GM19351 (cell line): Measurements from ENCODE around the gene VSX1.

Source experiments
- ATAC-seq: cut with Tn5 transposase; IDR thresholded peaks from one replicate; pipeline ENCODE4 v1.9.1; 2021; ENCODE audit warnings: mild to moderate bottlenecking, moderate library complexity; ENCODE audit not compliant: unreplicated experiment

Gene VSX1

DNA sequence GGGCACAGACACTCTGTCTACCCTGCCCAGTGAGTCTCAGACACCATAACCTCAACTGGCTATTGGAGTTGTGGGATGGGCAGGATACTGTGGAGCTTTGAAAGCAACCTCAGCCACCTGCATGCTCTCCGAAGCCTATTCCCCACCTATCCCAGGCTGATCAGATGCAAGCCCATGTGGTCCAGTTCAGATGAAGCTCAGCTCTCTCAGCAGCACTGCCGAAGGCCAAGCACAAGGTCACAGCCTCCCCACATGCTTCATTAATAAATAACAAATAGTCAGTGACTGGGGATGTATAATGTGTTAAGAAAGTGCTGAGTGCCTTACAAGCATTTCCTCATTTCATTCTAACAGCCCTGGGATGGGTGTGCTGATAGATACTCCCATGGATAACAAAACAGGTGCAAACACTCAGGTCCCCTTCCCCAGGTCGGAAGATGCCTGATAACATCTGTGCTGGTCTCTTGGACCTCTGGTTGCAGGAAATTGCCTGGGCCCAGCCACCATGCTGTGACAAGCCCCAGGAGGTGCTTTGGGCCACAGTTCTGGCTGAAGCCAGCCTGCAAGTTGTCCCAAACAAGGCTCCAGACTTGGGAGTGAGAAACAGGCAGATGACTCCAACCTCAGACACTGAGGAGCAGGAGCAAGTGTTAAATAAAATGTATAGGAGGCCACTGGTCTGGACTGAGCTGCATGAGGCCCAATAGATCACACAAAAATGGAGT is 27.7 kb downstream of the VSX1 start:
- ATAC-seq, result no peak

DNA sequence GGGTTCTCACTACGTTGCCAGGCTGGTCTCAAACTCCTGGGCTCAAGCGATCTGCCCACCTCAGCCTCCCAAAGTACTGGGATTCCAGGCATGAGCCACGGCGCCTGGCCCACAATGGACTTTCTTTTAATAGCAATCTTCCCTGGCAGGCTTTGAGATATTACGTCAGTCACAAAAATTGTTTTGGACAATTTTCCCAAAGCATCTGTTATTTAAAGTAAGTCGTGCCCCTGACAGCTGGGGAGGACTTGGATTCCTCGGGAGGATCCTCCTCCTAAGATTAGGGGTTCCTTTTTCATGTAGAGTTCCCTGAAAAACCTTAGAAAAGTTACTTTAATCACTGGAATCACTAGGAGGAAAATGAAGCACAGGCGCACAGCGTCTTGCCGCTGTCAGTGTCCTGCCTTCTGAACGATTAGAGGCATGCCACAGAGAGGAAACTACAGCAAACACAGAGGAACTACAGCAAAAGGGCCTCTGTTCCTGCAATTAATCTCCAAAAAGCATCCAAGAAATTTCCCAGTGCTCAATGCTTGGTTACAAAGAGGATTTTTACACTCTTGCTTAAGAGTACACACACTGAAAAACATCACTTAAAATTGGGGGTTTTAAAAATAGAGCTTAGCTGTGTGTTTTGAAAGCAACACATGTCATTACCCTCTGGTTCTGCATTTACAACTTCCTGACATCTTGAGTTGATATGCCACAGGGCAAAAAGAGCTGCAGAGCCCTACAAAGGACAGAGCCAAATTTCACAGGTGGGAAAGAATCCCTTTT is 28.5 kb downstream of the VSX1 start:
- ATAC-seq, result no peak

DNA sequence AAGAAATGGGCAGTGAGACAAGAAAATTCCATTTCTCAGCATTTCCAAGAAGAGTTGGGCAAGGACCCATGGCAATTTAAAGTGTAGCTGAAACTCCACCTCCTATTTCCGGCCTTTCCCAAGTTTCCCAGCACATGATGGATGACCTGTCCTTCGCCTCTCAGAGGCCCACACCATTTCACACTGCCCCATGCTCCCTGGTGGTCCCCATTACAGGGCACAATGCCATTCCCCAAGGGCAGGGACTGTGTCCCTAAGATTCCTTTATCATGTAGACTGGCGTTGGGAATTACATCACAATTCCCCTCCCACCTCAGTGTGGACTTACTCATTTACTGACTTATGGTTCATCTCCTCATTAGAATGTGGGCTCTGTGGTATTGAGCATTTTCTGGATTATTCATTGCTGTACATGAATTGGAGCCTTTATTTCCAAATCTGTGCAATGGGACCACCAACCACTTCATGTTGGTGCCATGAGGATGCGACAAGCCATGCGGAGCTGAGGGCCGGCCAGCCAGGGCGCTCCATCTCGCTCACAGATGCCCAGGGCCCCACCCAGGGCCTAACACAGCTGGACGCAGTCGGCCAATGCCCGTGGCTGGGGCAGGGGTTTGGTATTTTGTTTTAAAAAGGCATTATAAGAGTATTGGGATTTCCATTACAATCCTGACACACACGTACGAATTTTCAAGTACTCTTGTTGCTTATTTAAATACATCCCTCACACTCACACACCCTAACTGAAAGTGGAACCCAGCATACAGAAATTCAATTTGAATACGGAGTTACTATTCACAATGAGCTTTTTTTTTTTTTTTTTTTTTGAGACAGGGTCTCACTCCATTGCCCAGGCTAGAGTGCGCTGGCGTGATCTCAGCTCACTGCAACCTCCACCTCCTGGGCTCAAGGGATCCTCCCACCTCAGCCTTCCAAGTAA is 29.4 kb downstream of the VSX1 start:
- ATAC-seq, result no peak

DNA sequence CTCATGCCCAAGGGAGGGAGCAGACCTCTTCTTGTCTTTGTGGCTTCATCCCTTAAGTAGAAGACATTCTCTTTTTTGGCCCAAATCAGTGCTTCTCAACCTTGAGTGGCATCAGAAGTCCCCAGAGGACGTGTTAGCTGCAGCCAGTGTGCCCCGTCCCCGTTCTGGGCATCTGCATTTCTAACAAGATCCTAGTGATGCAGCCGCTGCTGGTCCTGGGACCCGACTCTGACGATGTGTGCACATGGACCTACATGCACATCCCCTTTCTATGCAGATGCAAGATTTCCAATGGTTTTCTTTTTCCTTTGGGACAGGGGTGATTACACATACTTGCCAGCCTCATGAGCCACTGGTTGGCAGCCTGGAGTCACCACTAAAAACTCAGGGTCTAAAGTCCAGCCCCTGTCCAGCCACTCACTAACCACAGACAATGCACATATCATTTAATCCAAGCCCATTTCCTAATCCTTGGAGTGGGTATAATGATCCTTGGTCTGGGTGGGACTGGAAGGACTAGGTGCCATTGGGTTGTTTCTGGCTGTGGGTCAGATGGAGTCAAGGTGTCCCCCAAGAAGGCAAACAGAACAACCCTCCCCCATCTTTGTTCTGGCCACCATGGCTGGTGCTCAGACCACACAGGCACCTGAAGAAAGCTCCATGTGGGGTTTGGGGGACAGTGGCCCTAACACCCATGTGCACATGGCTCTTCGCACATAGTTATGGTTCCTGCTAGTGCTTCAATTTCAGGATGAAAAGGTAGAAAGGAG is 30.4 kb downstream of the VSX1 start:
- ATAC-seq, result no peak

DNA sequence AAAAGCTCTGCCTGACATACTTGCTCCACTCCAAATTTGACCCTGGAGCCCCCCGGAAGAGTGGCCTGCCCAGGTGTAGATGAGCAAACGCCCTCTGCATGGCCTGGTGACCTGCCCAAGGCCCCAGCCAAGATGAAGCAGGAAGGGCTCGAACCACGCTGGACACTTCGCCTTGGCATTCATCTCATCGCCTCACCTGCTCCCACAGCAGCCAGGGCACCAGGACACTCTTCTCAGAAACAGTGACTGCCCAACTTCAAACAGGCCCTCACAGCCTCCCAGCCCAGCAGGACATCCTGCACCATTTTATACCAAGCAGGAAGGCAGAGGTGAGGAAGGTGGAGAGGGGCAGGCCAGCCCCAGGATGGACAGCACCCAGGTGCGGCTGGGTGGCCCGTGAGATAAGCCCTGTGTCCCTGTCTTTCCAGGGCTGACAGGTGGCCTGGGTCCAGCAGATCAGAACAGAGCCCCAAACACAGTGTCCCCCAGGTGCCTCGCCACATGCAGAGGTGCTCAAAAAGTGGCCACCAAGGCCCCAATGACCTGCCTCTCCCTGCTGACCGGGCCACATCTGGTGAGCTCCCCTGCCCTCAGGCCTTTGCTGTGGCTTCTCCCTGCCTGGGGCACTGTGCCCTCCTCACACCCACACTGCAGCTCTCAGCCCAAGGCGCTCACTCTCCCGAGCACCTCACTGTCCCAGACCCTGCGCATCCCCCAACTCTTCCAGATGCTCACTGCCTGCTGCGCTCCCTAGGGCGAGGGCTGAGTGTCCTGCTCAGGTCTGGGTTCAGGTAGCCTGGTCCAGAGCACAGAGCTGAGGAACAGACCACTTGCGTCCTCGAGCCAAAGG is 31.2 kb downstream of the VSX1 start:
- no peak for ATAC-seq

DNA sequence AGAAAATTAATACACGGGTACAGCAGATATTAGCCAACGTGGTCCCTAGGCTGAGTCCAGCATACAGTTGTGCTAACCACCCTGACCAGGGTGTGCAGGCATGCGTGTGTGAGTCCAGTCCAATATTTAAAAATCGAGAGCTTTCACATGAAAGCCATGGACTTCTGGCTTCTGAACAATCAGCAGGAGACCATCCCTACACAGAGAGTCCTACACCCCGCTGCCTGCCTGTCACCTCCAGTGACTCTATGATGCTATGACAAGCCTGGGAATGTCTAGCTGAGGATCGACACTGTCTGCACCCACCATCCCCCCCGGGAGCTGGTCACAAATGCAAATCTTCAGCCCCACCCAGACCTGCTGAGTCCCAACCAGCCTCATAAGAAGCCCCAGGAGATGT is 31.9 kb downstream of the VSX1 start:
- no peak for ATAC-seq

DNA sequence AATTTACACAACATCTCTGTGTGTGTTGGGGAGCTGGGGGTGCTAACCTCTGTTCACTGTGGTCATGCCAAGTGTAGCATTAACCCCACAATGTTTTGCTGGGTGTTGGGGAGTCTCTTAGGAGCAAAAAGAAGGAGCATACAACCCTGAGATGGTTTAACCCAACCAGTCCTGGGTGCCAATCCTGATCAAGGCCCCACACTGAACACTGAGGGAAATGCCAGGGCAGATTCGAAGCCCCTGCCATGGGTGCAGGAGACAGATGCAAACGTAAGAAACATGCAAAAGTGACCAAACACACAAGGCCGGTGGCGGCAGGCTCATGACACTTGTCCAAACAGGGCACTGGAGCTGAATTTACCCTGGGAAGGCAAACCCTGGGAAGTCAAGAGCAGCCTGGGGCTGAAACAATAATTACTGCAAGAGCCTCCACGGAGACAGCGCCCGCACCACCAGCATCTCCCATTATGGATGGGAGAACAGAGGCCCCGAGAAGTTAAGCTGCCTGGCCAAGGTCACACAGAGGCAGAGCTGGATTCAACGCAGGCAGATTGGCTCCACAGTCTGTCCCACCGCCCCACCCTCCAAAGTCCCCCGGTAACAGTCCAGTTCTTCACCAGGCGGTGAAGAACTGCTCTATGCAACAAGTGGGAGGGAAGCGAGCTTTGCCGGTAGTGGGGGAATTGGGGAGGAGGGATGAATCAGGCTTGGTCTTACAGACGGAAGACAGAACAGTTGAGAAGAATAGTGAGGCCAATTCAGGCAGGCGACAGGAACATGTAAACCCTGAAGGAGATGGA is 32.5 kb downstream of the VSX1 start:
- ATAC-seq, result no peak

DNA sequence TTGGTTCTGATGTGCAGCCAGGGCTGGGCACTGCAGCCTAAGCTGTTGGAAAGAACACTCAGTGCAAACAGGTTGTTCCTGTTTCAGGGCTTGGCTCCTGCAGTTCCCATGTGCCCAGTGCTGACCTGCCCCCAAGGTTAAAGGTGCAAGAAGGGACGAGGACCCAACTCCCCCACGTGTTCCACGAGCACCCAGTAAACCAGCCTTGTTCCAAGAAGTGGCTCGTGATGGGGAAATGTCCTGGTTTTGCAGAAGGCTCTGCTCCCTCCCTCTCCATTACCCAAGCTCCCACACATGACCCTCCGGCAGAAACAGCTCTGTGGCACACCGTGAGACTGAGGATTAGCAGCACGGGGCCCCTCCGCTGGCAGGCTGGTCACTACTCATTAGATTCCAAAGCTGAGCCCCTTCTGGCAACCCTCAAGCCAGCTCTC is 33.4 kb downstream of the VSX1 start:
- no peak for ATAC-seq

DNA sequence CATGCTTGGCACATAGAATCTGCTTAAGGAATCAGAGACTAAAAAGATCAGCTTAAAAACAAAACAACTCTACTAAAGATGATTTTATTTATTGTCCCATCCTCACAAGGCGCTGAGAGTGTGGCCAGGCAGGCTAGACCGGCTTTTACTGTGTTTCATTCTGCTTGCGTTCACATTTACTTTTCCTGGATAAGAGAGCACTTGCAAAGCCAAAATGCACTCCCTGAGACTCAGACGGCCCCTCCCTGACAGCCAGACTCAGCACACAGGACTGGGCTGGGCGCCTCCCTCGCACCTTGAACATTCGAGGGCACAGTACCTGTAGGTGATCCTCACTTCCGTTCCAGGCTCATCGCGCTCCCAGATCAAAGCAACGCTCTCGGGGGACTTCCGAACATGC is 34.2 kb downstream of the VSX1 start:
- no peak for ATAC-seq

DNA sequence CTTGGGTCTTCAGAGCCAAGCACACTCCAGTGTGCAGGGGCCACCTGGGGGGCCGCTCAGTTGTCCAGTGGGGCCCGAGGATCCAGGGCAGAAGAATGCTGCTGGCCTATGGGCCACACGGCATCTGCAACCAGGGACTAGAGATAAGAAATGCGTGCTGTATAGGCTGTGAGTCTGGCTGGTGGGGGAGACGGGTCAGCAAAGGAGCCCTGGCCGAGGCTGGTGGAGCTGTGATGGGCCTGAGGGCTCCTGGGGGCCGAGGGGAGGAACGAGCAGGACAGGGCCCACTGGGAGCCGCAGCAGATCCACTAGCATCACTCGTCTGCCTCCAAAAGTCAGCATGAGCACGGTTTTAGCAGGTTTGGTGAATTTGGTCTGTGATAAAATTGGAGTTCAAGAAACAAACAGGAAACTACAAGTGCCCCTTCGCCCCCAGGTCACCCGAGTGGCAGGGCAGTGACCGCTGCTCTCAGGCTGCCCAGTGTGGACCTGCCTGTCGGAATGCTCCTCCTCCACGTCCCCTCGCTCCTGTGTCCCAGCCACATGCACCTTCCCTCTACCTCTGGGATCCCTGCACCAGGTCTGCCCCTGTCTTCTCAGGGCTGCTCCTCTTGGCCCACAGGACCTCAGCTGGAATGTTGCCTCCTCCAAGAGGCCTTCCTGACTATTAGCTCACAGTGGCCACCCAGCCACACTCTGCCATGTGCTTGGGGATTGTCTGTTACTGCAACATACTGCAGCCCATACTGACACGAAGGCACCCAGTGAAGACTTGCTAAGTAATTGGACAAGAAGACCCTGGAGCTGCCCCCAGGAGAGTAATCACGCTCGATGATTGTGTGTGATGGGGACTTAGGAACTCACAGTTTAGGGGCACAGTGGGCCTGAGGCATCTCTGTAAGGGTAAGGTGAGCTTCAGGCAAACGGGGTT is 34.9 kb downstream of the VSX1 start:
- ATAC-seq, result no peak

DNA sequence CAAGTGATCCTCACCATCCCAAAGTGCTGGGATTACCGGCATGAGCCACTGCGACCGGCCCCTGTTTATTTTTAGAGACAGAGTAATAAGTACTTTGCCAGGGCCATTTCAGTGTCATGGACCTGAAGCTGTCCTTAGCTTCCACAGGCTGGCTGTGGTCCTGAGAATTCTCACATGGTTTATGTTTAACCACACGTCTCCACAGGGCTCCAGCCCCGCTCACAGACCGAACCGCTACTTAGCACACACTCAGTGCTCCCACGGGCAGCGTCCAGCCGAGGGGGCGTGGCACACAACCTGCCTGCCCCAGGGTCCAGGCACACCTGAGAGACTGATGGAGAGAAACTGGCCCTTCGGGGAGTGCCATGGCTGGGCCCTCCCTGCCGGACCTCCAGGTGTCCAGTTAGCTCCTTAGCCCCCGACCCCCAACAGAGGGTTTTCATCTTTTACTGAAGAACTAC is 35.7 kb downstream of the VSX1 start:
- ATAC-seq, result no peak

DNA sequence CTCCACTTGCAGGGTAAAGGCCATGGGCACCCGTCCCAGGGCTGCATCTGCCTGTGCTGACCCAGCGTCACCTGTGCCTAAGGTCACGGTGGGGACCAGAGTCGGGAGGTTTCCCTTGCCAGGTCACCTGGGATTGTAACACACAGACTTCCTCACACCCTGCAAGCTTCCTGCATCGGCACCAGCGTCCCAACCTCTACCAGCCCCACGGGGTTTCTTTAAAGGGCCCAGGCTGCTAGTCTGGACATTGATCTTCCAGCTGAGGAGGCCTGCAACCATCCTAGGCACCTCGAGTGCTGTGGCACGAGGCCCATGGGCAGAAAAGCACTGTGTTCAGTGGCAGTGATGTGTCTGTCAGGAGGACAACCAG is 36.6 kb downstream of the VSX1 start:
- no peak for ATAC-seq

DNA sequence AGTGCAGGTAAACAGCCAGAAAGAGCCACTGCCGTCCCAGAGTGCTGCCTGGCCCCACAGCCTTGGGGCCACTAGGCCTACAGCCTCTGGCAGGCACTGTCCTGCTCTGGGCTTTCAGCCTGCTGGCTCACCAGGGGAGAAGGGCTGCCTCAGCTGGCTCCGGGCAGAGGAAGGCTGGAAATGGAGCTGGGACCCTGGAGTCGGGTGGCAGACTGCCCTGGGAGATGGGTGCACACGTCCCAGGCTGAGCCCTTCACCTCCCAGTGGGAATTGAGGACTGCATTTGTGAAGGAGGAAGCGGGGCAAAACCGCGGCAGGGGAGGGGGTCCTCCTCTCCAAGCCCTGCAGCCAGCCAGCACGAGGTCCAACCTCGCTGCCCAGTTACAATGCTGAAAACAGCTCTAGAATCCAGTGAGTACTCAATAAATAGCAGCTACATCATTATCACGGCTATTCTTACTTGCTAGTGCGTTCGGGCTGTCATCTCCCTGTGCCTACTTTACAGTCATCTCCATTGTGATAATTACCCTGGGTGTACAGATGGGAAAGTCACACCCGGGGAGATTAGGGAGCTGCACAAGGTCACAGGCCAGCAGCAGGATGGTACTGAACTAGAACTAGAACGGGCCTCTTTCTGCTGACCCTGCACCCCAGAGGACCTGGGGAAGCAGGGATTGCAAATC is 37.1 kb downstream of the VSX1 start:
- no peak for ATAC-seq

DNA sequence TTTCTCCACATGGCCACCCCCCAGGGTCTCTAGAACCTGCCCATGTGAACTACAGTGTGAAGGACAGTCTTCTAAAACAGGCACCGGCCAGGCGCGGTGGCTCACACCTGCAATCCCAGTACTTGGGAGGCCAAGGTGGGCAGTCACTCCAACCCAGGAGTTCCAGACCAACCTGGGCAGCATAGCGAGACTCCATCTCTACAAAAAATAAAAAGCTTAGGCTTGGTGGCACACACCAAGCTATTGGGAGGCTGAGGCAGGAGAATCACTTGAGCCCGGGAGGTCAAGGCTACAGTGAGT is 37.7 kb downstream of the VSX1 start:
- no peak for ATAC-seq

DNA sequence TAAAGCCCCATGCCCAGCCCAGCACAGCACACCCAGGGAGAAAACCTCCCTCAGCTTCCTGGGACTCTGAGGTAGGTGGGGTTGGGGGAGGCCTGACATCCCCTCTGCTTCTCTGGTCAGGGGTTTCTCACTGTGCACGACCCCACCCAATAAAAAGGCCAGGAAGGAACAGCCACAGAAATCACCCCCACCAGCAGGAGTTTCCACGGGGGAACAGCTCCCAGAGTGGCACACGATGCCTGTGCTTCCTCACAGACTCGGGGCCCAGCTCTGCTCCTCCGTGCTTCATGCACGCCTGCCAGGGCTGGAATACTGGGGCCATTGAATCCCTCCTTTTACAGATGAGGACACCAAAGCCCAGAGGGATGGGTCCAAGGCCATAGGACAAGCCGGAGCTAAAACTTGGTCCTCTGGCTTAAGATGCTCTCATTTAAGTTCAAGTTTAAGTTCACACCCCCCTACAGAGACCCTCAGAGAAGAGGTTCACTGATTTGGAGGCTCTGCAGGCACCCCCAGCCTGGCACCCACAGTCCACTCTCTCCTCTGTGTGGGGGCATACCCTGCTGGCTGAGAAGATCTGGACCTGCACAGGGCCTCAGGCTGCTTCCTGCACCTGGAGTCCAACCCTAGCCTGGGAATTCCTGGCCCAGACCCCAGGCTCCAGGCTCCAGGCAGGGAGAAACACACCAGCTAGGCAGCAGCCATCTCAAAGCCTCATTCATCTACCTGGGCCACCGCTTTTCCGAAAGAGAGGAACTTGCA is 38.3 kb downstream of the VSX1 start:
- ATAC-seq, result no peak
